Mucosa of stomach (tissue), 1 donor: ENCODE data around the gene CILP2.

Experiments
- H3K27me3 ChIP-seq: one replicate; pipeline ENCODE4 v1.7.0; 2013; ENCODE audit warnings: mild to moderate bottlenecking, low read length; ENCODE audit not compliant: control insufficient read depth, insufficient read depth
- H3K36me3 ChIP-seq: one replicate; pipeline ENCODE4 v1.7.0; 2013; ENCODE audit warnings: low read length; ENCODE audit not compliant: control insufficient read depth, insufficient read depth
- H3K4me1 ChIP-seq: one replicate; pipeline ENCODE4 v1.7.0; 2013; ENCODE audit warnings: mild to moderate bottlenecking, low read length; ENCODE audit not compliant: control insufficient read depth, insufficient read depth
- H3K4me3 ChIP-seq: one replicate; pipeline ENCODE4 v1.7.0; 2013; ENCODE audit warnings: low read length
- H3K9ac ChIP-seq: one replicate; pipeline ENCODE4 v1.7.0; 2013; ENCODE audit warnings: mild to moderate bottlenecking, low read length, moderate library complexity
- H3K9me3 ChIP-seq: one replicate; pipeline ENCODE4 v1.7.0; 2013; ENCODE audit warnings: mild to moderate bottlenecking, low read length, moderate library complexity; ENCODE audit not compliant: control insufficient read depth
- donor health status: Pancreatic carcinoma.

Gene CILP2

GRCh38 chr19:19554074-19555023 is 16.3 kb downstream of the CILP2 start:
- Histone ChIP-seq H3K4me3 (no peak overlapping the region), H3K27me3 (peaks cover 15% of the 10 kb centered on the region), H3K36me3 (no peaks in the 10 kb centered on the region), H3K9ac (no peak overlapping the region), H3K9me3 (no peaks in the 10 kb centered on the region), H3K4me1 (no peaks in the 10 kb centered on the region)

GRCh38 chr19:19558055-19558454 is 20.0 kb downstream of the CILP2 start:
- no peak overlapping the region for H3K4me3 ChIP-seq
- H3K4me1 ChIP-seq = no peaks in the 10 kb centered on the region
- H3K9ac ChIP-seq = no peak overlapping the region
- H3K27me3 ChIP-seq = peaks cover 6% of the 10 kb centered on the region
- H3K9me3 ChIP-seq = no peaks in the 10 kb centered on the region
- no peaks in the 10 kb centered on the region for H3K36me3 ChIP-seq

- H3K4me3 ChIP-seq = no peak overlapping the region
- no peak overlapping the region for H3K9ac ChIP-seq
- no peaks in the 10 kb centered on the region for H3K36me3 ChIP-seq
- H3K9me3 ChIP-seq = no peaks in the 10 kb centered on the region
- peaks cover 6% of the 10 kb centered on the region for H3K27me3 ChIP-seq
- no peaks in the 10 kb centered on the region for H3K4me1 ChIP-seq
Measured at GRCh38 chr19:19558636-19559035, 20.6 kb downstream of the CILP2 start.

GRCh38 chr19:19559931-19560330 is 21.9 kb downstream of the CILP2 start:
- Histone ChIP-seq H3K27me3 (peaks cover under 1% of the 10 kb centered on the region), H3K4me3 (no peak overlapping the region), H3K4me1 (no peaks in the 10 kb centered on the region), H3K36me3 (no peaks in the 10 kb centered on the region), H3K9me3 (no peaks in the 10 kb centered on the region), H3K9ac (no peak overlapping the region)

GRCh38 chr19:19561946-19562664 is 24.0 kb downstream of the CILP2 start:
- Histone ChIP-seq H3K36me3 (no peaks in the 10 kb centered on the region), H3K27me3 (no peaks in the 10 kb centered on the region), H3K4me1 (no peaks in the 10 kb centered on the region), H3K9me3 (no peaks in the 10 kb centered on the region), H3K9ac (no peak overlapping the region), H3K4me3 (no peak overlapping the region)

- Histone ChIP-seq H3K9ac (no peak overlapping the region), H3K36me3 (no peaks in the 10 kb centered on the region), H3K9me3 (no peaks in the 10 kb centered on the region), H3K4me3 (no peak overlapping the region), H3K4me1 (no peaks in the 10 kb centered on the region), H3K27me3 (no peaks in the 10 kb centered on the region)
Measured at GRCh38 chr19:19562665-19563347, 24.7 kb downstream of the CILP2 start.

GRCh38 chr19:19563348-19563848 is 25.3 kb downstream of the CILP2 start:
- H3K9ac ChIP-seq = no peak overlapping the region
- no peak overlapping the region for H3K4me3 ChIP-seq
- H3K27me3 ChIP-seq = no peaks in the 10 kb centered on the region
- no peaks in the 10 kb centered on the region for H3K36me3 ChIP-seq
- no peaks in the 10 kb centered on the region for H3K4me1 ChIP-seq
- no peaks in the 10 kb centered on the region for H3K9me3 ChIP-seq

- Histone ChIP-seq H3K36me3 (no peaks in the 10 kb centered on the region), H3K9me3 (no peaks in the 10 kb centered on the region), H3K4me3 (no peak overlapping the region), H3K27me3 (no peaks in the 10 kb centered on the region), H3K9ac (no peak overlapping the region), H3K4me1 (no peaks in the 10 kb centered on the region)
Measured at GRCh38 chr19:19566306-19566705, 28.2 kb downstream of the CILP2 start.

GRCh38 chr19:19567391-19567790 is 29.3 kb downstream of the CILP2 start:
- H3K4me3 ChIP-seq = no peak overlapping the region

GRCh38 chr19:19568802-19569756 is 31.0 kb downstream of the CILP2 start:
- Histone ChIP-seq H3K9me3 (no peaks in the 10 kb centered on the region), H3K36me3 (no peaks in the 10 kb centered on the region), H3K9ac (no peak overlapping the region), H3K4me3 (no peak overlapping the region), H3K4me1 (no peaks in the 10 kb centered on the region), H3K27me3 (no peaks in the 10 kb centered on the region)

More at GRCh38 chr19:19567391-19567790, 29.3 kb downstream of the CILP2 start:
- no peaks in the 10 kb centered on the region for H3K27me3 ChIP-seq
- H3K36me3 ChIP-seq = no peaks in the 10 kb centered on the region
- H3K9ac ChIP-seq = no peak overlapping the region
- no peaks in the 10 kb centered on the region for H3K9me3 ChIP-seq
- no peaks in the 10 kb centered on the region for H3K4me1 ChIP-seq

- H3K4me1 ChIP-seq = peaks cover 4% of the 10 kb centered on the region
- no peaks in the 10 kb centered on the region for H3K27me3 ChIP-seq
- H3K4me3 ChIP-seq = no peak overlapping the region
- H3K9ac ChIP-seq = no peak overlapping the region
- H3K36me3 ChIP-seq = no peaks in the 10 kb centered on the region
- H3K9me3 ChIP-seq = no peaks in the 10 kb centered on the region
Measured at GRCh38 chr19:19570571-19570970, 32.5 kb downstream of the CILP2 start.
